IMR-90 (cell line): Measurements from ENCODE around the gene VOPP1. TPM values are rescaled to one million over a fixed set of nuclear protein-coding genes. Genes with fewer than 3 reads are reported as not detected.

Source experiments
- ATAC-seq: fragments of 200-7000 bp; cut with Tn5 transposase; 2 replicates; pipeline ENCODE4 v1.9.1; 2020; ENCODE audit warnings: low read depth, mild to moderate bottlenecking, moderate library complexity
- BruUV-seq: library from RNA; stranded (reverse); fragments of 400-500 nt; replicated peaks from 2 replicates; lab custom pipeline; 2021; lab: Mats Ljungman, UMichigan
- CTCF ChIA-PET: fragments of 300-600 bp; formaldehyde crosslinking; extraction: SDS; loops from one replicate; lab custom pipeline; 2021; ENCODE audit warnings: antibody characterized with exemption; lab: Yijun Ruan, JAX
- POLR2A ChIA-PET: fragments of 300-600 bp; sonication (Branson Sonifier 250); formaldehyde crosslinking; loops from one replicate; lab custom pipeline; 2022; ENCODE audit warnings: antibody characterized with exemption; ENCODE audit not compliant: unreplicated experiment; lab: Charles Lee
- DNase-seq: peaks from one replicate; pipeline ENCODE4 v3.0.0; 2013
- H2AFZ ChIP-seq: replicated peaks from 2 replicates; pipeline ENCODE3; 2013; ENCODE audit warnings: low read length, mild to moderate bottlenecking; ENCODE audit not compliant: poor library complexity
- H2AK5ac ChIP-seq: 2 replicates; pipeline ENCODE4 v1.6.1; 2013; ENCODE audit warnings: low read depth, low read length, inconsistent platforms
- H2AK9ac ChIP-seq: replicated peaks from 2 replicates; pipeline ENCODE3; 2013; ENCODE audit warnings: mild to moderate bottlenecking, low read depth, low read length, moderate library complexity; ENCODE audit not compliant: poor library complexity
- H2BK120ac ChIP-seq: 2 replicates; pipeline ENCODE4 v1.6.1; 2013; ENCODE audit warnings: low read depth, low read length, inconsistent platforms
- H2BK15ac ChIP-seq: 3 replicates; pipeline ENCODE4 v1.6.1; 2013; ENCODE audit warnings: low read depth, low read length, inconsistent platforms
- H2BK20ac ChIP-seq: 2 replicates; pipeline ENCODE4 v1.6.1; 2013; ENCODE audit warnings: low read depth, mild to moderate bottlenecking, inconsistent platforms, low read length, moderate library complexity
- H2BK5ac ChIP-seq: 2 replicates; pipeline ENCODE4 v1.6.1; 2013; ENCODE audit warnings: mild to moderate bottlenecking, low read depth, low read length, inconsistent platforms; ENCODE audit not compliant: poor library complexity, severe bottlenecking
- H3K14ac ChIP-seq: replicated peaks from 2 replicates; pipeline ENCODE4 v1.6.1; 2013; ENCODE audit warnings: low read depth, low read length, inconsistent platforms
- H3K18ac ChIP-seq: 2 replicates; pipeline ENCODE4 v1.6.1; 2013; ENCODE audit warnings: low read depth, low read length, control low read depth
- H3K23ac ChIP-seq: 2 replicates; pipeline ENCODE4 v1.6.1; 2013; ENCODE audit warnings: low read depth, low read length, inconsistent platforms
- H3K27ac ChIP-seq: 2 replicates; pipeline ENCODE4 v1.5.1; 2013; ENCODE audit warnings: mild to moderate bottlenecking, control low read depth, low read length; ENCODE audit not compliant: insufficient read depth
- H3K27me3 ChIP-seq: 2 replicates; pipeline ENCODE4 v1.6.1; 2013; ENCODE audit warnings: low read length; ENCODE audit not compliant: control insufficient read depth, insufficient read depth
- H3K36me3 ChIP-seq: 2 replicates; pipeline ENCODE4 v1.6.1; 2013; ENCODE audit warnings: low read length, mixed read lengths; ENCODE audit not compliant: control insufficient read depth, insufficient read depth
- H3K4ac ChIP-seq: 2 replicates; pipeline ENCODE4 v1.6.1; 2013; ENCODE audit warnings: low read depth, low read length, inconsistent platforms
- H3K4me1 ChIP-seq: 2 replicates; pipeline ENCODE4 v1.6.1; 2013; ENCODE audit warnings: low read length, mixed read lengths; ENCODE audit not compliant: control insufficient read depth, insufficient read depth
- H3K4me2 ChIP-seq: 2 replicates; pipeline ENCODE4 v1.6.1; 2013; ENCODE audit warnings: low read depth, mild to moderate bottlenecking, control low read depth, low read length, moderate library complexity
- H3K4me3 ChIP-seq: 2 replicates; pipeline ENCODE4 v1.5.1; 2013; ENCODE audit warnings: low read depth, mild to moderate bottlenecking, control low read depth, low read length, moderate library complexity; ENCODE audit not compliant: insufficient read depth
- H3K56ac ChIP-seq: 2 replicates; pipeline ENCODE4 v1.6.1; 2013; ENCODE audit warnings: low read length, inconsistent platforms; ENCODE audit not compliant: insufficient read depth; ENCODE audit errors: extremely low read depth
- H3K79me1 ChIP-seq, 2 experiments: 2 replicates each; pipeline ENCODE4 v1.6.1; 2013; ENCODE audit warnings: low read length in 2 of 2, inconsistent platforms in 1 of 2, low read depth in 1 of 2
- H3K9ac ChIP-seq: 2 replicates; pipeline ENCODE4 v1.6.1; 2013; ENCODE audit warnings: low read depth, low read length, control low read depth
- H3K9me1 ChIP-seq: 2 replicates; pipeline ENCODE4 v1.6.1; 2013; ENCODE audit warnings: low read length, inconsistent platforms; ENCODE audit not compliant: insufficient read depth
- H3K9me3 ChIP-seq: 2 replicates; pipeline ENCODE4 v1.6.1; 2013; ENCODE audit warnings: low read length; ENCODE audit not compliant: control insufficient read depth, insufficient read depth
- H4K20me1 ChIP-seq: 2 replicates; pipeline ENCODE4 v1.6.1; 2013; ENCODE audit warnings: low read length, inconsistent platforms; ENCODE audit not compliant: insufficient read depth
- H4K5ac ChIP-seq: 2 replicates; pipeline ENCODE4 v1.6.1; 2013; ENCODE audit warnings: mild to moderate bottlenecking, low read depth, low read length, control low read depth
- H4K8ac ChIP-seq, 2 experiments: 2 replicates each; pipeline ENCODE4 v1.6.1; 2013; ENCODE audit warnings: low read depth in 2 of 2, low read length in 2 of 2, control low read depth in 1 of 2, inconsistent platforms in 1 of 2
- H4K91ac ChIP-seq: 2 replicates; pipeline ENCODE4 v1.6.1; 2013; ENCODE audit warnings: low read depth, low read length, inconsistent platforms; ENCODE audit not compliant: insufficient read depth
- CEBPB ChIP-seq: IDR thresholded peaks from 2 replicates; pipeline ENCODE4 v1.6.1; 2012; ENCODE audit warnings: low read depth, low read length, improper control_type of control experiment
- ELK1 ChIP-seq: fragments of 150-350 bp; IDR thresholded peaks from 2 replicates; pipeline ENCODE4 v1.6.1; 2016; ENCODE audit warnings: low read depth, mild to moderate bottlenecking, low read length, moderate library complexity, borderline replicate concordance
- MAFK ChIP-seq: IDR thresholded peaks from 2 replicates; pipeline ENCODE4 v1.6.1; 2012; ENCODE audit warnings: low read depth, low read length, improper control_type of control experiment
- MAZ ChIP-seq: IDR thresholded peaks from 2 replicates; pipeline ENCODE4 v1.6.1; 2012; ENCODE audit warnings: low read depth, mild to moderate bottlenecking, low read length, improper control_type of control experiment, moderate library complexity, borderline replicate concordance
- MXI1 ChIP-seq: IDR thresholded peaks from 2 replicates; pipeline ENCODE4 v1.6.1; 2012; ENCODE audit warnings: low read depth, mild to moderate bottlenecking, low read length, moderate library complexity, borderline replicate concordance
- RCOR1 ChIP-seq: IDR thresholded peaks from 2 replicates; pipeline ENCODE4 v1.6.1; 2012; ENCODE audit warnings: mild to moderate bottlenecking, low read length, improper control_type of control experiment; ENCODE audit not compliant: insufficient replicate concordance
- WGBS, 2 experiments: methylation state at CpG; one replicate each; pipeline versions ENCODE4 v1.1.5 to v1.1.7; 2013; ENCODE audit warnings: missing lambda C conversion rate in 2 of 2; ENCODE audit not compliant: insufficient read length in 1 of 2; ENCODE audit errors: extremely low coverage in 2 of 2; 5-methylcytosine and 5-hydroxymethylcytosine counted together
- dilution Hi-C: fragments of 300-500 bp; cut with HindIII; formaldehyde crosslinking; loops from one replicate; pipeline ENCODE4 v1.14.3; 2018; ENCODE audit warnings: low sequenced_read_pairs; ENCODE audit not compliant: unreplicated experiment
- in situ Hi-C: fragments of 300-500 bp; cut with MboI; formaldehyde crosslinking; loops from 3 replicates; pipeline ENCODE4 v1.14.3; 2019; ENCODE audit warnings: low sequenced_read_pairs, inconsistent platforms, mixed read lengths
- intact Hi-C: fragments of 100-400 bp; cut with micrococcal nuclease; formaldehyde crosslinking; loops from 2 replicates; pipeline ENCODE4 v1.10.0; 2022
- polyA plus RNA-seq, 3 experiments: library from polyadenylated mRNA; depleted of rRNA; stranded (reverse); fragments of >200 nt; gene quantifications; 2 replicates each; pipeline ENCODE4 v1.2.3, GENCODE V29; 2012; ENCODE audit warnings: low replicate concordance in 1 of 3
- total RNA-seq: library from RNA; depleted of rRNA; stranded (reverse); fragments of >200 nt; gene quantifications from 2 replicates; pipeline ENCODE4 v1.2.3, GENCODE V29; 2012

The VOPP1 gene
- total and polyA plus RNA-seq, 2 of the 4 experiments (the other 2 are of a cell fraction): 60.2 to 94.5 TPM

- Histone ChIP-seq H3K27ac (no peak overlapping the region), H2BK5ac (no peak overlapping the region), H4K8ac (no peak overlapping the region), H2BK20ac (no peak overlapping the region), H4K20me1 (peaks cover 10% of the 10 kb centered on the region; the same call in 1 of the 2 replicates), H3K36me3 (no peaks in the 10 kb centered on the region), H3K56ac (no peak overlapping the region), H3K79me1 (peaks cover 32 to 74% of the 10 kb centered on the region in 2 experiments), H4K91ac (no peak overlapping the region), H2BK120ac (no peak overlapping the region), H2AFZ (no peak overlapping the region), H3K14ac (0 out of 2 replicates have a peak overlapping the region, but pooled peaks have one; percentile 35), H3K9ac (no peak overlapping the region), H3K4ac (no peak overlapping the region), H2AK5ac (peak overlapping the region; percentile 53), H3K23ac (no peak overlapping the region), H3K27me3 (no peaks in the 10 kb centered on the region), H3K4me1 (peaks cover 21% of the 10 kb centered on the region), H3K4me2 (no peak overlapping the region), H4K5ac (no peak overlapping the region), H2AK9ac (no peak overlapping the region), H3K18ac (no peak overlapping the region), H3K4me3 (no peak overlapping the region), H3K9me3 (no peaks in the 10 kb centered on the region), H3K9me1 (peaks cover 31% of the 10 kb centered on the region), H2BK15ac (0 out of 3 replicates have a peak overlapping the region, but pooled peaks have one; percentile 68)
- in situ Hi-C loops: no loop called here
- POLR2A ChIA-PET: no interaction called here
- dilution Hi-C loops: no loop called here
- intact Hi-C loops: no loop called here
- no CpG with 5 or more reads among the region's 5 CpGs for WGBS, 2 experiments
- BruUV-seq: no TSS peak
- TF ChIP-seq ELK1 (no peak), MAFK (no peak), MXI1 (no peak), MAZ (no peak), CEBPB (no peak), RCOR1 (no peak)
- no peak for ATAC-seq
- CTCF ChIA-PET: no interaction called here
- no peak for DNase-seq
Measured at GRCh38 chr7:55507743-55508142, 64.6 kb downstream of the VOPP1 start.
